Measurements from ENCODE around the gene CDC42SE1. TPM values are rescaled to one million over a fixed set of nuclear protein-coding genes. Genes with fewer than 3 reads are reported as not detected.

Gene CDC42SE1
- total and polyA plus RNA-seq, 9 of the 15 experiments (the other 6 are each of a cell fraction or from before 2014, with no cell fraction given) = 78.1 to 189 (median 114) TPM

- TF ChIP-seq ZNF589 (CRISPR knock-in tag; IDR thresholded peaks at IDR 0.05; ENCODE audit: low read depth) (peak; percentile 72), RCOR1 (IDR thresholded peaks at IDR 0.05; ENCODE audit: borderline replicate concordance in 1 of 2, low read depth in 2 of 2, low read length in 2 of 2) (peak in 1 of 2 experiments; percentile 73; a peak in 3 of 4 replicates), MNT (conservative IDR thresholded peaks at IDR 0.05) (peak; percentile 88 to 92), TCF7 (IDR thresholded peaks at IDR 0.05; ENCODE audit: borderline replicate concordance) (0 out of 2 replicates have a peak, but pooled peaks have one; percentile 40), NCOR1 (IDR thresholded peaks at IDR 0.05) (peak; percentile 64), NELFE (IDR thresholded peaks at IDR 0.05; ENCODE audit: insufficient read depth, insufficient read length) (no peak), ADNP (tag; IDR thresholded peaks at IDR 0.05) (no peak), HDGF (IDR thresholded peaks at IDR 0.05) (no peak), RFX1 (IDR thresholded peaks at IDR 0.05) (no peak), FOXM1 (IDR thresholded peaks at IDR 0.05; ENCODE audit: low read depth) (peak; percentile 62), FOXM1 (CRISPR knock-in tag; IDR thresholded peaks at IDR 0.05; ENCODE audit: low read depth) (no peak), CXXC5 (CRISPR knock-in tag; IDR thresholded peaks at IDR 0.05) (peak; percentile 98), ZNF830 (CRISPR knock-in tag; IDR thresholded peaks at IDR 0.05) (no peak), TFE3 (CRISPR knock-in tag; IDR thresholded peaks at IDR 0.05) (no peak; the same call in 1 of the 2 replicates), ZNF766 (CRISPR knock-in tag; conservative IDR thresholded peaks at IDR 0.05) (peak; percentile 57; the same call in 1 of the 2 replicates), ZC3H8 (IDR thresholded peaks at IDR 0.05) (peak; percentile 86), ZNF197 (CRISPR knock-in tag; IDR thresholded peaks at IDR 0.05; ENCODE audit: low read depth) (no peak), SOX6 (IDR thresholded peaks at IDR 0.05) (peak; percentile 71), BRF1 (IDR thresholded peaks at IDR 0.05; ENCODE audit: borderline replicate concordance, extremely low read depth, insufficient read length) (no peak)
- TF ChIP-seq, protein P1, sequence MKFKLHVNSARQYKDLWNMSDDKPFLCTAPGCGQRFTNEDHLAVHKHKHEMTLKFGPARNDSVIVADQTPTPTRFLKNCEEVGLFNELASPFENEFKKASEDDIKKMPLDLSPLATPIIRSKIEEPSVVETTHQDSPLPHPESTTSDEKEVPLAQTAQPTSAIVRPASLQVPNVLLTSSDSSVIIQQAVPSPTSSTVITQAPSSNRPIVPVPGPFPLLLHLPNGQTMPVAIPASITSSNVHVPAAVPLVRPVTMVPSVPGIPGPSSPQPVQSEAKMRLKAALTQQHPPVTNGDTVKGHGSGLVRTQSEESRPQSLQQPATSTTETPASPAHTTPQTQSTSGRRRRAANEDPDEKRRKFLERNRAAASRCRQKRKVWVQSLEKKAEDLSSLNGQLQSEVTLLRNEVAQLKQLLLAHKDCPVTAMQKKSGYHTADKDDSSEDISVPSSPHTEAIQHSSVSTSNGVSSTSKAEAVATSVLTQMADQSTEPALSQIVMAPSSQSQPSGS (CRISPR knock-in tag; IDR thresholded peaks at IDR 0.05) = no peak
- TF ChIP-seq, protein P2, sequence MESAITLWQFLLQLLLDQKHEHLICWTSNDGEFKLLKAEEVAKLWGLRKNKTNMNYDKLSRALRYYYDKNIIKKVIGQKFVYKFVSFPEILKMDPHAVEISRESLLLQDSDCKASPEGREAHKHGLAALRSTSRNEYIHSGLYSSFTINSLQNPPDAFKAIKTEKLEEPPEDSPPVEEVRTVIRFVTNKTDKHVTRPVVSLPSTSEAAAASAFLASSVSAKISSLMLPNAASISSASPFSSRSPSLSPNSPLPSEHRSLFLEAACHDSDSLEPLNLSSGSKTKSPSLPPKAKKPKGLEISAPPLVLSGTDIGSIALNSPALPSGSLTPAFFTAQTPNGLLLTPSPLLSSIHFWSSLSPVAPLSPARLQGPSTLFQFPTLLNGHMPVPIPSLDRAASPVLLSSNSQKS (CRISPR knock-in tag; IDR thresholded peaks at IDR 0.05) = no peak
Measured at GRCh38 chr1:151070474-151071276, 11.3 kb upstream of the CDC42SE1 start, which contains the start of gene GABPB2 (continued).

Data from K562 (cell line).